A673 (cell line): Measurements from ENCODE around the gene OLFM3.
A peak's percentile ranks its signal among the peaks of the same experiment; 100 is the strongest.

Experiments used
- CTCF ChIP-seq: fragments of 300-800, 200-600 bp; sonication (generic); conservative IDR thresholded peaks from 2 replicates; pipeline ENCODE4 v1.5.1; 2017; ENCODE audit warnings: low read depth, mild to moderate bottlenecking, antibody characterized with exemption, low read length, moderate library complexity, mixed read lengths
- EZH2 ChIP-seq: fragments of 200-600 bp; sonication (generic); IDR thresholded peaks from 2 replicates; pipeline ENCODE4 v1.6.1; 2017; ENCODE audit warnings: borderline replicate concordance, low read depth, mild to moderate bottlenecking, mixed read lengths, antibody characterized with exemption, low read length; ENCODE audit not compliant: poor library complexity, severe bottlenecking

DNA sequence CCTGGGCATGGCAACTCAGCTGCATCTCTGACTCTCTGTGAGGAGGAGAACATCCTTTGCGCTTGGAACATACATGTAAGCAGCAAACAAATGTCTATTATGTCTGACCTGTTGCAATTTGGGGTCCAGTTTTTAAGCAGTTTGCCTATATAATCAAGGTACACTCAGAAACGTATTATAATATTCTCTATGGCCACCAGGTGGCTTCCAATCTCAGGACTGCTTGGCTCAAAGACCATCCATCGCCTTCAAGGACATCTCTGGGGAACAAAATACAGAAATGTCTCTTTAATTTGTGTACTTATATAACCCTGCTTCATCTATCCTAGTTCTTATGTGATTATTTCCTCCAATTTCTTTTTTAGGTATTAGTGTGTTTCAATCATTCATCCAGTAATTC is 227.2 kb downstream of the OLFM3 start:
- TF ChIP-seq CTCF (peak; percentile 71), EZH2 (no peak)
